H1 (cell line): ENCODE results near the gene MPRIP. TPM values are rescaled to one million over a fixed set of nuclear protein-coding genes. Genes with fewer than 3 reads are reported as not detected.

Source experiments
- CBX5 ChIP-seq: fragments of 300-800, 300-1000 bp; sonication (generic); IDR thresholded peaks from 2 replicates; pipeline ENCODE4 v1.7.1; 2016; ENCODE audit warnings: antibody characterized with exemption, low read length, low read depth
- CTBP2 ChIP-seq: IDR thresholded peaks from 2 replicates; pipeline ENCODE4 v1.7.0; 2011; ENCODE audit warnings: borderline replicate concordance, mild to moderate bottlenecking, moderate library complexity, mixed read lengths, low read length; ENCODE audit not compliant: insufficient read depth, insufficient read length
- HDAC2 ChIP-seq, 2 experiments: fragments of 300-600 bp in 1 of 2; sonication (generic) in 1 of 2; IDR thresholded peaks; 2 replicates each; pipeline ENCODE4 v1.6.1; 2011 to 2012; ENCODE audit warnings: low read depth in 2 of 2, low read length in 2 of 2, mild to moderate bottlenecking in 2 of 2, moderate library complexity in 2 of 2, borderline replicate concordance in 1 of 2, inconsistent platforms in 1 of 2
- polyA plus RNA-seq, 7 experiments: library from polyadenylated mRNA; depleted of rRNA in 3 of 7; stranded (reverse) in 5 of 7; unstranded in 2 of 7; fragments of >200 nt in 5 of 7; fragments of 200-250 nt in 2 of 7; gene quantifications; 1 replicate in 5 of 7; 2 replicates in 1 of 7; 4 replicates in 1 of 7; pipeline versions ENCODE4 v1.2.1 to v1.2.3, GENCODE V29; 2011 to 2013; ENCODE audit warnings: missing spikeins in 2 of 7, mixed read lengths in 2 of 7
- total RNA-seq: library from RNA; stranded (reverse); fragmentation: NEBNext Ultra II Directional; extraction: Animal tissue kit (Norgen Biotek cat#: 25700); gene quantifications from 2 replicates; pipeline ENCODE4 v1.2.1, GENCODE V29; 2021

MPRIP gene
- total and polyA plus RNA-seq, 2 of the 8 experiments (the other 6 are each of a cell fraction or from before 2014, with no cell fraction given): 48.6 to 146 TPM

DNA sequence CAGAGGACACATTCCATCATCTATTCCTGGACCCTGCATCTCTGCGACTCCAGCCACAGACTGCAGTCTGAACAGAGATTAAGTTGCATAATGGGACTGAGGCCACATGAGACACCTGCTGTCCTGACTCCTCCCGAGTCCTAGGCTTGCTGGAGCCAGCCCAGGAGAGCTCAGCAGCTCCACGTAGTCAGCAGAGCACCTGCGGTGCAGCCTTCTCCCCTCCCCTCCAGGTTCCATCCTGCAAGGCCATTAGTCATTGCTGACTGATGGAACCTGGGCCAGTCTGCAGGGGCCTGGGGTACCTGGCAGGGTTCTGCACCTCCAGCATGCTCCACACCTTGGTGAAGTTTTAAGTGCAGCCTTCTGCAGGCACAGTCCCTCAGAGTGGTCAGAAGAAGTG, 87.2 kb downstream of the MPRIP start (continued):
- no peak for TF ChIP-seq CBX5
- no peak for TF ChIP-seq HDAC2 (IDR thresholded peaks at IDR 0.05; ENCODE audit: borderline replicate concordance in 1 of 2, low read depth in 2 of 2, low read length in 2 of 2)
- TF ChIP-seq CTBP2: no peak
